ENCODE results near the gene COG2. TPM values are rescaled to one million over a fixed set of nuclear protein-coding genes. Genes with fewer than 3 reads are reported as not detected.
A peak's percentile ranks its signal among the peaks of the same experiment; 100 is the strongest.

Gene COG2
- polyA plus RNA-seq, result 14.3 to 19.3 TPM (median 18.6 TPM) in 3 replicates
- polyA plus RNA-seq (2011; ENCODE audit: low read depth), result 58.7 TPM
- 12.3 and 19.7 TPM in 2 replicates for polyA plus RNA-seq (2011; cell fraction: cytosol; rRNA removed)
- polyA plus RNA-seq (2011; cell fraction: nucleus; rRNA removed), result 23.8 and 24.9 TPM in 2 replicates
- 12.2 and 14.5 TPM in 2 replicates for polyA plus RNA-seq (2012; ENCODE audit: low replicate concordance)
- 7.1 to 21.2 TPM (median 17.2 TPM) in 3 replicates for polyA minus RNA-seq
- 9.6 TPM for polyA minus RNA-seq (2011; cell fraction: cytosol; rRNA and poly(A)+ RNA removed)
- 12.8 and 20.5 TPM in 2 replicates for polyA minus RNA-seq (2011; cell fraction: nucleus; rRNA and poly(A)+ RNA removed)

DNA sequence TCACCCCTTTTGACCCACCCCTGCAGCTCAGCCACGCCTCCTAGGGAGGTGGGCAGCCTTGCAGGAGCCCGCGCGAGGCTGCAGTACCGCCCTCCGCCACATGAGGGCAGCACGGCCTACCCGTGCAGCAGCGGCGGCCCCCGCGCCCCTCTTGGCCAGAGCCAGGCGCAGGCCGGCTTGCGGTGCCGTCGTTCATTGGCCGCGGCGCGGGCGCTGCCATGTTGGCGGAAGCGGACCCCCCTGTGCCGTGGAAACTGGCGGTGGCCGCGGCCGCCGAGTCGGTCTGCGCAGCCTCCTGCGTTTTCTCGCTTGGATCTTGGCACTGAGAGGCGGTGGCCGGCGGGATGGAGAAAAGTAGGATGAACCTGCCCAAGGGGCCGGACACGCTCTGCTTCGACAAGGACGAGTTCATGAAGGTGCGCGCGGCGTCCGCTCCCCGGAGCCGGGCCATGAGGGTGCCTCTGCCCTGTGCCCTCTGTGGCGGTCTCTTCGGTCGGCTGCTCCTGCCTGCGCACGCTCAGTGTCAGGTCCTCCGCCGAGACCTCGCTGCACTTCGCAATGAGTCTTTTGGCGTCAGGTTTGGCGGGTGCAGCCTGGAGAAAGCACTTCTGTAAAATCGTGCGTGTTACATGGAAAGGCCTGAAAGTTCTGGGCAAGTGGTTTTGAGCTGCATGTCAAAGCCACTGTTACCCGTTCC is at the start of gene COG2:
COG2 (plus strand) TSS at position 219 of the 697 bp plus-strand sequence; CDS start at position 345, 126 bp downstream.
- H3K9ac ChIP-seq (ENCODE audit: control insufficient read depth, extremely low read depth, insufficient read depth, low read length), result peak within 1 kb of the TSS; percentile 89
- FAIRE-seq, result no peak
- TF ChIP-seq EZH2 (IDR thresholded peaks at IDR 0.05; ENCODE audit: low read length) (no peak), CTCF (optimal IDR thresholded peaks at IDR 0.05 in 1 of 3, IDR thresholded peaks at IDR 0.05 in 1 of 3, conservative IDR thresholded peaks at IDR 0.05 in 1 of 3; ENCODE audit: extremely low read depth in 1 of 3, insufficient read depth in 2 of 3, low read length in 3 of 3) (peak; percentile 90 to 99 (median 99))
- DNase-seq (ENCODE audit: low read depth, low spot score), result peak; percentile 55
- H3K4me1 ChIP-seq (ENCODE audit: control insufficient read depth, extremely low read depth, insufficient read depth, low read length), result peaks cover 22% of the 10 kb centered on the region
- peak within 1 kb of the TSS; percentile 73 for H3K27ac ChIP-seq (ENCODE audit: control insufficient read depth, insufficient read depth, low read length)
- peaks cover 3% of the 10 kb centered on the region in 2 experiments for H3K36me3 ChIP-seq (ENCODE audit: control insufficient read depth in 2 of 2, extremely low read depth in 1 of 2, insufficient read depth in 2 of 2, low read length in 2 of 2)
- H3K27me3 ChIP-seq (ENCODE audit: control insufficient read depth, extremely low read depth, insufficient read depth, low read length), result peaks cover 13% of the 10 kb centered on the region
- H3K4me3 ChIP-seq (ENCODE audit: control insufficient read depth in 2 of 3, extremely low read depth in 1 of 3, insufficient read depth in 2 of 3, low read depth in 1 of 3, low read length in 3 of 3), result peak within 1 kb of the TSS; percentile 72 to 98 (median 77)
- no peaks in the 10 kb centered on the region for H3K9me3 ChIP-seq (ENCODE audit: control insufficient read depth, low read depth, low read length)
- peak within 1 kb of the TSS; percentile 98 for H3K4me2 ChIP-seq (ENCODE audit: control insufficient read depth, extremely low read depth, insufficient read depth, low read depth, low read length)
- dilution Hi-C loops (cut with MboI; ENCODE audit: extremely low pct_ligation_motif_present, low sequenced_read_pairs), result no loop called here
- H3K79me2 ChIP-seq (ENCODE audit: control insufficient read depth, insufficient read depth, low read length), result peaks cover 48% of the 10 kb centered on the region
- peaks cover 4% of the 10 kb centered on the region for H3K9me1 ChIP-seq (ENCODE audit: control insufficient read depth, extremely low read depth, insufficient read depth, low read length)
- peaks cover 2% of the 10 kb centered on the region for H4K20me1 ChIP-seq (ENCODE audit: control insufficient read depth, extremely low read depth, insufficient read depth, low read length)
- H2AFZ ChIP-seq (ENCODE audit: control insufficient read depth, low read length), result peak within 1 kb of the TSS; percentile 96

- Histone ChIP-seq H3K9me1 (ENCODE audit: control insufficient read depth, extremely low read depth, insufficient read depth, low read length) (no peaks in the 10 kb centered on the region), H3K36me3 (ENCODE audit: control insufficient read depth in 2 of 2, extremely low read depth in 1 of 2, insufficient read depth in 2 of 2, low read length in 2 of 2) (no peaks in the 10 kb centered on the region), H4K20me1 (ENCODE audit: control insufficient read depth, extremely low read depth, insufficient read depth, low read length) (no peaks in the 10 kb centered on the region), H3K27ac (ENCODE audit: control insufficient read depth, insufficient read depth, low read length) (no peak overlapping the region), H3K9me3 (ENCODE audit: control insufficient read depth, low read depth, low read length) (no peaks in the 10 kb centered on the region), H3K9ac (ENCODE audit: control insufficient read depth, extremely low read depth, insufficient read depth, low read length) (no peak overlapping the region), H3K79me2 (ENCODE audit: control insufficient read depth, insufficient read depth, low read length) (no peaks in the 10 kb centered on the region), H3K4me1 (ENCODE audit: control insufficient read depth, extremely low read depth, insufficient read depth, low read length) (no peaks in the 10 kb centered on the region), H3K27me3 (ENCODE audit: control insufficient read depth, extremely low read depth, insufficient read depth, low read length) (peaks cover 21% of the 10 kb centered on the region), H2AFZ (ENCODE audit: control insufficient read depth, low read length) (no peak overlapping the region), H3K4me3 (ENCODE audit: control insufficient read depth in 2 of 3, extremely low read depth in 1 of 3, insufficient read depth in 2 of 3, low read depth in 1 of 3, low read length in 3 of 3) (no peak overlapping the region), H3K4me2 (ENCODE audit: control insufficient read depth, extremely low read depth, insufficient read depth, low read depth, low read length) (no peak overlapping the region)
- dilution Hi-C loops (cut with MboI; ENCODE audit: extremely low pct_ligation_motif_present, low sequenced_read_pairs), result no loop called here
- no peak for DNase-seq (ENCODE audit: low read depth, low spot score)
- no peak for FAIRE-seq
- no peak for TF ChIP-seq CTCF (optimal IDR thresholded peaks at IDR 0.05 in 1 of 3, IDR thresholded peaks at IDR 0.05 in 1 of 3, conservative IDR thresholded peaks at IDR 0.05 in 1 of 3; ENCODE audit: extremely low read depth in 1 of 3, insufficient read depth in 2 of 3, low read length in 3 of 3)
- TF ChIP-seq EZH2 (IDR thresholded peaks at IDR 0.05; ENCODE audit: low read length), result no peak
Measured at GRCh38 chr1:230592848-230593414, 49.4 kb upstream of the COG2 start.

Measured in keratinocyte (primary cell).